ENCODE data around the gene MIOX. TPM values are rescaled to one million over a fixed set of nuclear protein-coding genes. Genes with fewer than 3 reads are reported as not detected.
A peak's percentile ranks its signal among the peaks of the same experiment; 100 is the strongest.

The MIOX gene
- total and polyA plus RNA-seq, 2 experiments from 2014 or later: not detected

DNA sequence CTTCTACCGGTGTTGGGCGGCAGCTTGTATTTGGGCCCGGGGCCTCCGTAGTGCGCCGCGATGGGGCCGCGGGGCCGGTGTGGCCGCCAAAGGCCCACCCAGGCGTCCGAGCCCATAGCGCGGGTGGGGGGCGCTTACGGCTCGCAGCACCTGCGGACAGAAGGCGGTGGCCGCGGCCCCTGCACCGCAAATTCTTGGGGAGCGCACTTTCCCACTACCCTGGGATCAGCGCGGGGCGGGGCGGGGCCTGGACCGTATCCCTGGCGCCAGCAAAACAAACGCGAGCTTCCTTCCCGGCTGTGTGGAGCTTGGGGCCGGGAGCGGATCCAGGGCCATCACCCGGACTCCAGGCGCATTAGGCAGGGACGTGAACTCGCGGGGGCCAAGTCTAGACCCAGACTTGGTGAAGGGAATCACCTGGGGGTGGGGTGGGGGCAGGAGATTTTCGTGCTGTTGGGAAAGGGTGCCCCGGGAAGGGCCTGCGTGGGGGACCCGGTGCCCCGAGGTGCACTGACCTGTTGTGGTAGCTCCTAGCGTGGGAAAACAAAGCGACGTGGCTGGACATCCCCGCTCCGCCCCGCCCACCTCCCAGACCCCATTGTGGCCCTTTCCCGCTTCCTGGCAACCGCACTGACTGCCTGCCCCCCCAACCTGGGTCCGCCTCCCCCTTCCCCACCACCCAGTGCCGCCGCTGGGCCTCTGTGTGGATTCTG, 45.5 kb downstream of the MIOX start:
- no peaks in the 10 kb centered on the region for H3K9me2 ChIP-seq (ENCODE audit: insufficient read depth)
- peaks cover 73% of the 10 kb centered on the region for H3K27me3 Mint-ChIP-seq (ENCODE audit: insufficient read depth, low read depth, poor library complexity)
- H3K4me3 ChIP-seq: peak overlapping the region; percentile 66
- no peak overlapping the region for H3K27ac Mint-ChIP-seq
- no peaks in the 10 kb centered on the region; the same call in 2 of the 3 replicates for H3K9me3 Mint-ChIP-seq
- peaks cover 77% of the 10 kb centered on the region for H3K27me3 ChIP-seq (ENCODE audit: insufficient read depth)
- H3K36me3 ChIP-seq (ENCODE audit: insufficient read depth): no peaks in the 10 kb centered on the region
- 0 out of 2 replicates have a peak, but pooled peaks cover 4% of the 10 kb centered on the region for H3K4me1 ChIP-seq (ENCODE audit: insufficient read depth)
- H3K4me2 ChIP-seq: peak overlapping the region; percentile 87
- peak overlapping the region; percentile 62 for H3K4me3 Mint-ChIP-seq
- no peak overlapping the region for H3K27ac ChIP-seq (ENCODE audit: low read depth)
- TF ChIP-seq, protein P1, sequence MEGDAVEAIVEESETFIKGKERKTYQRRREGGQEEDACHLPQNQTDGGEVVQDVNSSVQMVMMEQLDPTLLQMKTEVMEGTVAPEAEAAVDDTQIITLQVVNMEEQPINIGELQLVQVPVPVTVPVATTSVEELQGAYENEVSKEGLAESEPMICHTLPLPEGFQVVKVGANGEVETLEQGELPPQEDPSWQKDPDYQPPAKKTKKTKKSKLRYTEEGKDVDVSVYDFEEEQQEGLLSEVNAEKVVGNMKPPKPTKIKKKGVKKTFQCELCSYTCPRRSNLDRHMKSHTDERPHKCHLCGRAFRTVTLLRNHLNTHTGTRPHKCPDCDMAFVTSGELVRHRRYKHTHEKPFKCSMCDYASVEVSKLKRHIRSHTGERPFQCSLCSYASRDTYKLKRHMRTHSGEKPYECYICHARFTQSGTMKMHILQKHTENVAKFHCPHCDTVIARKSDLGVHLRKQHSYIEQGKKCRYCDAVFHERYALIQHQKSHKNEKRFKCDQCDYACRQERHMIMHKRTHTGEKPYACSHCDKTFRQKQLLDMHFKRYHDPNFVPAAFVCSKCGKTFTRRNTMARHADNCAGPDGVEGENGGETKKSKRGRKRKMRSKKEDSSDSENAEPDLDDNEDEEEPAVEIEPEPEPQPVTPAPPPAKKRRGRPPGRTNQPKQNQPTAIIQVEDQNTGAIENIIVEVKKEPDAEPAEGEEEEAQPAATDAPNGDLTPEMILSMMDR (conservative IDR thresholded peaks at IDR 0.05; ENCODE audit: low read depth in 2 of 2): no peak
- no peak for TF ChIP-seq JUNB (IDR thresholded peaks at IDR 0.05; ENCODE audit: unreplicated experiment)
- TF ChIP-seq EZH2phosphoT487 (IDR thresholded peaks at IDR 0.05; ENCODE audit: unreplicated experiment): no peak
- TF ChIP-seq, protein P2, sequence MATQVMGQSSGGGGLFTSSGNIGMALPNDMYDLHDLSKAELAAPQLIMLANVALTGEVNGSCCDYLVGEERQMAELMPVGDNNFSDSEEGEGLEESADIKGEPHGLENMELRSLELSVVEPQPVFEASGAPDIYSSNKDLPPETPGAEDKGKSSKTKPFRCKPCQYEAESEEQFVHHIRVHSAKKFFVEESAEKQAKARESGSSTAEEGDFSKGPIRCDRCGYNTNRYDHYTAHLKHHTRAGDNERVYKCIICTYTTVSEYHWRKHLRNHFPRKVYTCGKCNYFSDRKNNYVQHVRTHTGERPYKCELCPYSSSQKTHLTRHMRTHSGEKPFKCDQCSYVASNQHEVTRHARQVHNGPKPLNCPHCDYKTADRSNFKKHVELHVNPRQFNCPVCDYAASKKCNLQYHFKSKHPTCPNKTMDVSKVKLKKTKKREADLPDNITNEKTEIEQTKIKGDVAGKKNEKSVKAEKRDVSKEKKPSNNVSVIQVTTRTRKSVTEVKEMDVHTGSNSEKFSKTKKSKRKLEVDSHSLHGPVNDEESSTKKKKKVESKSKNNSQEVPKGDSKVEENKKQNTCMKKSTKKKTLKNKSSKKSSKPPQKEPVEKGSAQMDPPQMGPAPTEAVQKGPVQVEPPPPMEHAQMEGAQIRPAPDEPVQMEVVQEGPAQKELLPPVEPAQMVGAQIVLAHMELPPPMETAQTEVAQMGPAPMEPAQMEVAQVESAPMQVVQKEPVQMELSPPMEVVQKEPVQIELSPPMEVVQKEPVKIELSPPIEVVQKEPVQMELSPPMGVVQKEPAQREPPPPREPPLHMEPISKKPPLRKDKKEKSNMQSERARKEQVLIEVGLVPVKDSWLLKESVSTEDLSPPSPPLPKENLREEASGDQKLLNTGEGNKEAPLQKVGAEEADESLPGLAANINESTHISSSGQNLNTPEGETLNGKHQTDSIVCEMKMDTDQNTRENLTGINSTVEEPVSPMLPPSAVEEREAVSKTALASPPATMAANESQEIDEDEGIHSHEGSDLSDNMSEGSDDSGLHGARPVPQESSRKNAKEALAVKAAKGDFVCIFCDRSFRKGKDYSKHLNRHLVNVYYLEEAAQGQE (IDR thresholded peaks at IDR 0.05; ENCODE audit: unreplicated experiment): no peak
- TF ChIP-seq ZNF331 (CRISPR knock-in tag; IDR thresholded peaks at IDR 0.05; ENCODE audit: low read depth): no peak
- peak; percentile 57 for TF ChIP-seq EZH2 (IDR thresholded peaks at IDR 0.05; ENCODE audit: low read depth, unreplicated experiment)
- TF ChIP-seq, protein P3, sequence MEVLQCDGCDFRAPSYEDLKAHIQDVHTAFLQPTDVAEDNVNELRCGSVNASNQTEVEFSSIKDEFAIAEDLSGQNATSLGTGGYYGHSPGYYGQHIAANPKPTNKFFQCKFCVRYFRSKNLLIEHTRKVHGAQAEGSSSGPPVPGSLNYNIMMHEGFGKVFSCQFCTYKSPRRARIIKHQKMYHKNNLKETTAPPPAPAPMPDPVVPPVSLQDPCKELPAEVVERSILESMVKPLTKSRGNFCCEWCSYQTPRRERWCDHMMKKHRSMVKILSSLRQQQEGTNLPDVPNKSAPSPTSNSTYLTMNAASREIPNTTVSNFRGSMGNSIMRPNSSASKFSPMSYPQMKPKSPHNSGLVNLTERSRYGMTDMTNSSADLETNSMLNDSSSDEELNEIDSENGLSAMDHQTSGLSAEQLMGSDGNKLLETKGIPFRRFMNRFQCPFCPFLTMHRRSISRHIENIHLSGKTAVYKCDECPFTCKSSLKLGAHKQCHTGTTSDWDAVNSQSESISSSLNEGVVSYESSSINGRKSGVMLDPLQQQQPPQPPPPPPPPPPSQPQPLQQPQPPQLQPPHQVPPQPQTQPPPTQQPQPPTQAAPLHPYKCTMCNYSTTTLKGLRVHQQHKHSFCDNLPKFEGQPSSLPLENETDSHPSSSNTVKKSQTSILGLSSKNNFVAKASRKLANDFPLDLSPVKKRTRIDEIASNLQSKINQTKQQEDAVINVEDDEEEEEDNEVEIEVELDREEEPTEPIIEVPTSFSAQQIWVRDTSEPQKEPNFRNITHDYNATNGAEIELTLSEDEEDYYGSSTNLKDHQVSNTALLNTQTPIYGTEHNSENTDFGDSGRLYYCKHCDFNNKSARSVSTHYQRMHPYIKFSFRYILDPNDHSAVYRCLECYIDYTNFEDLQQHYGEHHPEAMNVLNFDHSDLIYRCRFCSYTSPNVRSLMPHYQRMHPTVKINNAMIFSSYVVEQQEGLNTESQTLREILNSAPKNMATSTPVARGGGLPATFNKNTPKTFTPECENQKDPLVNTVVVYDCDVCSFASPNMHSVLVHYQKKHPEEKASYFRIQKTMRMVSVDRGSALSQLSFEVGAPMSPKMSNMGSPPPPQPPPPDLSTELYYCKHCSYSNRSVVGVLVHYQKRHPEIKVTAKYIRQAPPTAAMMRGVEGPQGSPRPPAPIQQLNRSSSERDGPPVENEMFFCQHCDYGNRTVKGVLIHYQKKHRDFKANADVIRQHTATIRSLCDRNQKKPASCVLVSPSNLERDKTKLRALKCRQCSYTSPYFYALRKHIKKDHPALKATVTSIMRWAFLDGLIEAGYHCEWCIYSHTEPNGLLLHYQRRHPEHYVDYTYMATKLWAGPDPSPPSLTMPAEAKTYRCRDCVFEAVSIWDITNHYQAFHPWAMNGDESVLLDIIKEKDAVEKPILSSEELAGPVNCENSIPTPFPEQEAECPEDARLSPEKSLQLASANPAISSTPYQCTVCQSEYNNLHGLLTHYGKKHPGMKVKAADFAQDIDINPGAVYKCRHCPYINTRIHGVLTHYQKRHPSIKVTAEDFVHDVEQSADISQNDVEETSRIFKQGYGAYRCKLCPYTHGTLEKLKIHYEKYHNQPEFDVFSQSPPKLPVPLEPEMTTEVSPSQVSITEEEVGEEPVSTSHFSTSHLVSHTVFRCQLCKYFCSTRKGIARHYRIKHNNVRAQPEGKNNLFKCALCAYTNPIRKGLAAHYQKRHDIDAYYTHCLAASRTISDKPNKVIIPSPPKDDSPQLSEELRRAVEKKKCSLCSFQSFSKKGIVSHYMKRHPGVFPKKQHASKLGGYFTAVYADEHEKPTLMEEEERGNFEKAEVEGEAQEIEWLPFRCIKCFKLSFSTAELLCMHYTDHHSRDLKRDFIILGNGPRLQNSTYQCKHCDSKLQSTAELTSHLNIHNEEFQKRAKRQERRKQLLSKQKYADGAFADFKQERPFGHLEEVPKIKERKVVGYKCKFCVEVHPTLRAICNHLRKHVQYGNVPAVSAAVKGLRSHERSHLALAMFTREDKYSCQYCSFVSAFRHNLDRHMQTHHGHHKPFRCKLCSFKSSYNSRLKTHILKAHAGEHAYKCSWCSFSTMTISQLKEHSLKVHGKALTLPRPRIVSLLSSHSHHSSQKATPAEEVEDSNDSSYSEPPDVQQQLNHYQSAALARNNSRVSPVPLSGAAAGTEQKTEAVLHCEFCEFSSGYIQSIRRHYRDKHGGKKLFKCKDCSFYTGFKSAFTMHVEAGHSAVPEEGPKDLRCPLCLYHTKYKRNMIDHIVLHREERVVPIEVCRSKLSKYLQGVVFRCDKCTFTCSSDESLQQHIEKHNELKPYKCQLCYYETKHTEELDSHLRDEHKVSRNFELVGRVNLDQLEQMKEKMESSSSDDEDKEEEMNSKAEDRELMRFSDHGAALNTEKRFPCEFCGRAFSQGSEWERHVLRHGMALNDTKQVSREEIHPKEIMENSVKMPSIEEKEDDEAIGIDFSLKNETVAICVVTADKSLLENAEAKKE (CRISPR knock-in tag; IDR thresholded peaks at IDR 0.05): no peak
- TF ChIP-seq ZNF114 (CRISPR knock-in tag; IDR thresholded peaks at IDR 0.05): no peak
- H3K79me2 ChIP-seq (replicated peaks; ENCODE audit: insufficient read depth): no peaks in the 10 kb centered on the region
- peak overlapping the region; percentile 83; the same call in 1 of the 2 replicates for H2AFZ ChIP-seq
- peak; percentile 76 for DNase-seq (ENCODE audit: low spot score)
- H3F3A ChIP-seq (replicated peaks; ENCODE audit: low read depth): no peaks in the 10 kb centered on the region; the same call in 1 of the 2 replicates
- no peaks in the 10 kb centered on the region; the same call in none of the 2 replicates for H4K20me1 ChIP-seq (replicated peaks; ENCODE audit: insufficient read depth)
- H3K36me3 Mint-ChIP-seq (ENCODE audit: low read depth): no peaks in the 10 kb centered on the region
- peaks cover 5% of the 10 kb centered on the region; the same call in 2 of the 3 replicates for H3K4me1 Mint-ChIP-seq
- ATAC-seq: peak; percentile 53
